Stomach (tissue), 9 donors: ENCODE results near the gene FRZB. TPM values are rescaled to one million over a fixed set of nuclear protein-coding genes. Genes with fewer than 3 reads are reported as not detected.

Source experiments
- DNase-seq, 2 donors: peaks; one replicate each; pipeline versions ENCODE4 v3.0.0 to v3.0.0-alpha.2; 2013 to 2019
- H3K27ac ChIP-seq, 5 donors: fragments of 200-600 bp in 4 of 5; sonication (generic) in 4 of 5; one replicate each; pipeline ENCODE4 v1.5.1; 2013 to 2019; ENCODE audit warnings: mild to moderate bottlenecking in 1 of 5, moderate library complexity in 1 of 5
- H3K27me3 ChIP-seq, 3 donors: fragments of 200-600 bp; sonication (generic); one replicate each; pipeline ENCODE4 v1.5.1; 2017 to 2019; ENCODE audit warnings: mixed run types in 1 of 3
- H3K36me3 ChIP-seq, 4 donors: fragments of 200-600 bp; sonication (generic); 1 replicate in 3 of 4; 2 replicates in 1 of 4; pipeline ENCODE4 v1.5.1; 2016 to 2019
- H3K4me1 ChIP-seq, 4 donors: fragments of 200-600 bp; sonication (generic); one replicate each; pipeline ENCODE4 v1.5.1; 2016 to 2019
- H3K4me3 ChIP-seq, 4 donors: fragments of 200-600 bp; sonication (generic) in 3 of 4; one replicate each; pipeline ENCODE4 v1.5.1; 2016 to 2019; ENCODE audit warnings: mild to moderate bottlenecking in 1 of 4
- H3K9me3 ChIP-seq, 4 donors: fragments of 200-600 bp; sonication (generic); one replicate each; pipeline ENCODE4 v1.5.1; 2016 to 2019
- EP300 ChIP-seq: sonication (generic); formaldehyde crosslinking; IDR thresholded peaks from one replicate; pipeline ENCODE4 v1.6.1; 2017; ENCODE audit warnings: antibody characterized with exemption
- POLR2A ChIP-seq, 4 donors: fragments of 450-650 bp; IDR thresholded peaks; one replicate each; pipeline ENCODE4 v1.6.1; 2016; ENCODE audit warnings: antibody characterized with exemption in 4 of 4, control low read depth in 2 of 4, mild to moderate bottlenecking in 1 of 4, moderate library complexity in 1 of 4
- POLR2AphosphoS5 ChIP-seq, 3 donors: sonication (generic); formaldehyde crosslinking; IDR thresholded peaks; one replicate each; pipeline ENCODE4 v1.6.1; 2016; ENCODE audit warnings: antibody characterized with exemption in 3 of 3
- WGBS, 5 donors: extraction: QIAGEN DNeasy Blood & Tissue Kit in 3 of 5; methylation state at CpG; one replicate each; pipeline versions ENCODE4 v1.1.5 to v1.1.7; 2013 to 2018; 5-methylcytosine and 5-hydroxymethylcytosine counted together
- intact Hi-C: fragments of 100-400 bp; cut with DNase I; formaldehyde crosslinking; loops from one replicate; pipeline ENCODE4 v1.15.1; 2023; ENCODE audit warnings: low total_unique reads
- polyA plus RNA-seq, 3 donors: library from polyadenylated mRNA; stranded (reverse); fragments of 200-250 nt; gene quantifications; one replicate each; pipeline ENCODE4 v1.2.3, GENCODE V29; 2013
- total RNA-seq, 5 donors: library from RNA; depleted of rRNA; stranded (reverse); fragments of >200 nt; gene quantifications; one replicate each; pipeline versions ENCODE4 v1.1.0 to v1.2.3, GENCODE V29; 2014 to 2016
- TF ChIP-seq, protein P1 (sequence below), 7 experiments: fragments of 450-650 bp in 4 of 7; fragments of 200-600 bp in 3 of 7; sonication (generic) in 3 of 7; IDR thresholded peaks; one replicate each; pipeline ENCODE4 v1.5.1; 2016 to 2019; ENCODE audit warnings: antibody characterized with exemption in 7 of 7, control low read depth in 2 of 7, mild to moderate bottlenecking in 1 of 7
- donor health status: healthy with polysubstance abuse.
- donor health status: Bipolar disorder and iron deficiency.
- donor health status: healthy.

Gene FRZB
- total and polyA plus RNA-seq, 8 donors: 0.76 to 85.3 (median 6.2) TPM

DNA sequence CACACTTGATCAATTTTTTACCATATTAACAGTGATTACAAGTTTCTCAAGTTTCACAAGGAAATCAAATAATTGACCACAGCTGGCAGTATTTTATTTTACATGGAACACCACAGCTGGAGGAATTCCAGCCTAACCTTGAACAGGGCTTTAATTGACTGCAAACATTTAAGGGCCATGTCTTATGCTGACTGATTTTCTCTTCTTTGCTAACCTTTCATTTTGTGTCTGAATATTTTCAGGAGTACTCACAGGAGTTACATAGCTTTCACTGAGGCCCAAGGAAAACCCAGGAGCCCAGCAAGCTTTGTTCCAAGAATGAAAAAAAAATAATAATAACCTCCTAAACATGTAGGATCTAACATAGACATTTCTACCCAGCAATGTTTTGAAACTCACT lies 49.6 kb downstream of the FRZB start:
- H3K36me3 ChIP-seq: no peaks in the 10 kb centered on the region
- H3K4me1 ChIP-seq: peaks cover 0 to 27% (median 8%) of the 10 kb centered on the region in 4 donors
- H3K4me3 ChIP-seq: no peak overlapping the region
- intact Hi-C loops: no loop called here
- TF ChIP-seq POLR2A (IDR thresholded peaks at IDR 0.05) (no peak), POLR2AphosphoS5 (IDR thresholded peaks at IDR 0.05) (no peak), EP300 (no peak)
- TF ChIP-seq, protein P1, sequence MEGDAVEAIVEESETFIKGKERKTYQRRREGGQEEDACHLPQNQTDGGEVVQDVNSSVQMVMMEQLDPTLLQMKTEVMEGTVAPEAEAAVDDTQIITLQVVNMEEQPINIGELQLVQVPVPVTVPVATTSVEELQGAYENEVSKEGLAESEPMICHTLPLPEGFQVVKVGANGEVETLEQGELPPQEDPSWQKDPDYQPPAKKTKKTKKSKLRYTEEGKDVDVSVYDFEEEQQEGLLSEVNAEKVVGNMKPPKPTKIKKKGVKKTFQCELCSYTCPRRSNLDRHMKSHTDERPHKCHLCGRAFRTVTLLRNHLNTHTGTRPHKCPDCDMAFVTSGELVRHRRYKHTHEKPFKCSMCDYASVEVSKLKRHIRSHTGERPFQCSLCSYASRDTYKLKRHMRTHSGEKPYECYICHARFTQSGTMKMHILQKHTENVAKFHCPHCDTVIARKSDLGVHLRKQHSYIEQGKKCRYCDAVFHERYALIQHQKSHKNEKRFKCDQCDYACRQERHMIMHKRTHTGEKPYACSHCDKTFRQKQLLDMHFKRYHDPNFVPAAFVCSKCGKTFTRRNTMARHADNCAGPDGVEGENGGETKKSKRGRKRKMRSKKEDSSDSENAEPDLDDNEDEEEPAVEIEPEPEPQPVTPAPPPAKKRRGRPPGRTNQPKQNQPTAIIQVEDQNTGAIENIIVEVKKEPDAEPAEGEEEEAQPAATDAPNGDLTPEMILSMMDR (IDR thresholded peaks at IDR 0.05): no peak
- H3K27ac ChIP-seq: no peak overlapping the region
- no peak for DNase-seq
- H3K27me3 ChIP-seq: no peaks in the 10 kb centered on the region
- H3K9me3 ChIP-seq: no peaks in the 10 kb centered on the region

DNA sequence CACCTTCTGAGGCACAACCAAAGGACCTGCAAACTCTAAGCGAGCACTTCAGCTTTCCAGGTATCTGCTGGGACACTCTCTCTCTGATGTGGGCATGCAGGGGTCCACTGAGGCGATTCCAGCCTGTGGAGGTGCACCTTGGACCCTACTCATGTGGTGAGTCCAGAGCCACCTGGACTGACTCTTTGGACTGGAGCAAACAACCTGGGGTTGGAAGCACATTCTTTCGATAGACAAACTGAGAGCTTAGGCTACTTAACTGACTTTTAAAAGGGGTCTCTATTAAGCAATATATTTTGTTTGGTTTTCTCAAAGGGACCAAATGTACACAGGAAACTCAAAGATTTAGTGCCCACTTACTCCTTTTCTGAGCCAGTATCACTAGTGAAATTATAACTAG lies 51.6 kb downstream of the FRZB start:
- intact Hi-C loops: no loop called here
- Histone ChIP-seq H3K36me3 (no peaks in the 10 kb centered on the region), H3K4me3 (no peak overlapping the region), H3K27me3 (no peaks in the 10 kb centered on the region), H3K27ac (no peak overlapping the region), H3K9me3 (no peaks in the 10 kb centered on the region), H3K4me1 (peaks cover 0 to 25% (median 8%) of the 10 kb centered on the region in 4 donors)
- WGBS, 5 donors: 83 to 97% (median 91%) methylated on average over 3 of the region's 3 CpGs
- no peak for DNase-seq
- TF ChIP-seq EP300: no peak

DNA sequence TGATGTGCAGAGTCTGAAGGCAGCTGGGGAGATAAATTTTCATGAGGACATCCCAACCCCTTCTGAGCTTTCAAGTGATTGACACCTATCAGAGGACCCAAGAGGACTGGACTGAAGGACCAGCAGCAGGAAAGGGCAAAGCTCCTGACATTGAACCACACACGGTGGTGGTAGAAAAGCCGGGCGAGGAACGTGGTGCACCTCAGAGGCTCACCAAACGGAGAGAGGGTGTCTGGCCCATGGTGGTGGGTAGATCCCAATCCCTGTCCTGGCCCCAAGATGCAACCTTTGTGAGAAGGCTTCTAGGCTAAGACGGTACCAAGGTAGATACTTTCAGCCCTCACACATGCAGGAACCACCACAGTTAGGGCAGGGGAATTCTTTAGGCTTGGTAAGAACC lies 52.1 kb downstream of the FRZB start:
- WGBS, 5 donors: 80 to 97% (median 86%) methylated on average over 6 of the region's 6 CpGs

DNA sequence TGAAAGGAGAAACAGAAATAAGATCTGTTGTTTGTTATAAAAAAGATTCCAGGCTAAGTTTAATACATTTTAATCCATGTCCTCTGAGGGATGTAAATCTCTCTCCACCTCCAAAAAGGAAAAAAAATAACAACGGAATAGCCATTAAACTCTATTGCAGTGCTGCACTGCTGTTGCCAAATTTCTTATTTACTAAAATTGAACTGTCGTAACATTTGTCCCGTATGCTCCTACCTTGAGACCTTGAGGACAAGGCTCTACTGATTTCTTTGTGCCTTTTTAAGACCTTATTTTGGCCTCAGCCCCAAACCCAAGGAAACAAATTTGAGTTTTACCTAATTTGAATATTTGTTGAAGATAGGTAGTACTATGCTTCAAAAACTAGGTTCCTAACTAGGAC lies 56.4 kb downstream of the FRZB start:
- Histone ChIP-seq H3K27ac (no peak overlapping the region), H3K4me3 (no peak overlapping the region), H3K4me1 (no peaks in the 10 kb centered on the region), H3K27me3 (no peaks in the 10 kb centered on the region), H3K9me3 (no peaks in the 10 kb centered on the region), H3K36me3 (no peaks in the 10 kb centered on the region)
- no peak for TF ChIP-seq POLR2A (IDR thresholded peaks at IDR 0.05)
- TF ChIP-seq, protein P1 (IDR thresholded peaks at IDR 0.05): no peak
- TF ChIP-seq EP300: no peak
- no peak for TF ChIP-seq POLR2AphosphoS5 (IDR thresholded peaks at IDR 0.05)
- 86 to 89% (median 88%) methylated on average over 3 of the region's 3 CpGs for WGBS, 5 donors
- no peak for DNase-seq
- intact Hi-C loops: no loop called here

More for the DNA sequence above, 52.1 kb downstream of the FRZB start:
- Histone ChIP-seq H3K4me1 (peaks cover 0 to 20% (median 8%) of the 10 kb centered on the region in 4 donors), H3K27ac (no peak overlapping the region), H3K27me3 (no peaks in the 10 kb centered on the region), H3K4me3 (no peak overlapping the region), H3K36me3 (no peaks in the 10 kb centered on the region), H3K9me3 (no peaks in the 10 kb centered on the region)
- no peak for DNase-seq
- intact Hi-C loops: no loop called here
- TF ChIP-seq POLR2AphosphoS5 (IDR thresholded peaks at IDR 0.05): no peak
- TF ChIP-seq POLR2A (IDR thresholded peaks at IDR 0.05): no peak
- TF ChIP-seq, protein P1 (IDR thresholded peaks at IDR 0.05): no peak
- TF ChIP-seq EP300: no peak

DNA sequence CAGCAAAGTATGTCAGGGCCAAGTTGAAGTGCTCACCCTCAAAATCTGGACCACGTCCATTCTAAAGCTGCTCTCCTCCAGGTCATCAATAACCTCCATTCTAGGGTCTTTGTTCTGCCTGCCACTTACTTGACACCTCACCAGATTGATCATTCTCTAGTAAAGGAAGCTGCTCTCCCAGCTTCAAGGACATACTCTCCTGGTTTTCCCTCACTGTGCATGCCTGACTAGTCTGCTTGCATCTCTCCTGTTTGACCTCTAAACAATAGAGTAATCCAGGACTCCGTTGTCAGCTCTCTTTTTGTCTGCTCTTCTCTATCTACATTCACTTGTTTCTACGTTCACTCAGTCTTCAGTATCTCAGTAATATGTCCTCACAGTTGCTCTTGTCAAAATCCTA lies 59.1 kb downstream of the FRZB start:
- TF ChIP-seq EP300: no peak
- TF ChIP-seq POLR2AphosphoS5 (IDR thresholded peaks at IDR 0.05): no peak
- TF ChIP-seq, protein P1 (IDR thresholded peaks at IDR 0.05): no peak
- no peak for TF ChIP-seq POLR2A (IDR thresholded peaks at IDR 0.05)
- H3K4me1 ChIP-seq: no peaks in the 10 kb centered on the region

More for the DNA sequence above, 59.1 kb downstream of the FRZB start:
- Histone ChIP-seq H3K27me3 (no peaks in the 10 kb centered on the region), H3K4me3 (no peak overlapping the region), H3K36me3 (no peaks in the 10 kb centered on the region), H3K27ac (no peak overlapping the region), H3K9me3 (no peaks in the 10 kb centered on the region)
- WGBS, 5 donors: 64 to 73% (median 68%) methylated on average over 3 of the region's 3 CpGs
- no peak for DNase-seq
- intact Hi-C loops: no loop called here
